ENCODE results near the gene HIVEP3.

HIVEP3 gene

DNA sequence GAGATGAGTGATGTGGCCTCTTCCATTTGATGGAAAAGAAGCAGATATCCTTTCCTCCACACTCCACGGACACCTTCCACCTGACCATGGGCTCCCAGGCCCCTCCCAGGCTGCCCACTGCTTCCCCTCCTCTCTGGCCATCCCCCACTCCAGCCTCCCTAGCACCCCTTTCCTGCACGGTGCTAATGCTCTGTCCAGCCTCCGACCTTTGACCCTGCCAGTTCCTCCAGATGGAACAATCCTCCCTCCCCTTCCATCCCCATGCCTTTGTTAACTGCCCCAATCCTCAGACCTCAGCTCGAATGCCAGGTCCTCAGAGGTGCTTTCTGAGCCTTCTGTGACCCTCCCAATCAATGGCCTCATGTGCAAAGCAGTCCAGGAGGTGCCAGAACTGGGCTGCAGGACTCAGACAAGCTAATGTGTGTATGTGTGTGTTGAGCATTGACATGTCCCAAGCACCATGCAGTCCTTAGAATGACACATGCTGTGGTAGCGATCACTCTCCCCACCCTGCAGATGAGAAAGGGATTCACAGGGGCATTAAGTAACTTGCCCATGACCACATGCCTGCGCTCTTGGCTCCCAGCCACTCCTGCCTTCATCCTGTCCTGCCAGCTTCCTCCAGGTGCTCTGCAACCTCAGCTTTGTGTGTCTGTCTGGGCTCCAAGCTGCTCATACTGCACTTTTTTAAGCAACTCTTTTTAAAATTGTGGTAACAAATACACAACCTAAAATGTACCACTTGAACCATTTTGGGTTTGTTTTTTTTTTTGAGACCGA, 370.8 kb downstream of the HIVEP3 start:
- no peak for DNase-seq (ENCODE audit: low spot score)

GRCh38 chr1:41547336-41547735, 371.4 kb downstream of the HIVEP3 start:
- DNase-seq (ENCODE audit: low spot score): no peak

GRCh38 chr1:41546833-41547135, 371.9 kb downstream of the HIVEP3 start:
- DNase-seq (ENCODE audit: low spot score): no peak

DNA sequence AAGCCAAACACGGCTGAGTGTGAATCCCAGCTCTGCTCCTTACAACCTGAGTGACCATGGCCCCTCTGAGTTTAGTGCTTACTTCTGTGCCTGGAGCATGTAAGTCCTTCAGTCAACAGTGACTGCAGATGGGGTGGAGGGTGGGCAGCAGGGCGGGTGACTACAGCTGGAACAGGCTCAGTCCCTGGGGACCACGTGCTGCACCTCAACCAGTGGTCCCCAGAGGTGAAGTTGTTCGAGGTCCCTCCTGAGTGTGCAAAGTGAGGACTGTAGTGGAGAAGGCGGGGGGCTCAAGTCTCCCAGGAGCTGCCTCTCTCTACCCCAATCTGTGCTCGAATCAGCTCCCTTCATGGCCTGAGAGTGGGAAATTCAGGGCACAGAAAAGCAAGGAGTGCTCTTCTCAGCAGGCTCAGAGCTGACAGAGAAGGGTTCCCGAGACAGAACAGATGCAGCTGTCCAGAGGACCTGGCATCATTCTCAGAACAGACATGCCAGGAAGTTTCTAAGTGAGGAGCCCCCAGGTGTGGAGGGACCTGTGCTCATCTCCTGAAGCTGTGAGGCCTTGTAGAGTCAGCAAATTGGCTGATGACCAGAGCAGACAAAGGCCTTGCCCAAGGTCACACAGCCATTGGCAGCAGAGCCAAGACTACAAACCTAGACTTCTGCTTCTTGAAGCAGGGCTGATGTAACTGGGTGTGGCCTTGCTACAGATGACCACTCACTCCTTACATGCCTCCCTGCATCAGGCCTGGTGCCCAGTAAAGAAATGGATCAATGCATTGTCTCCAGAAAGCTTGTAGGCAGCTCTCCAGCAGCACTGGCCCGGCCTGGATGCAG, 372.5 kb downstream of the HIVEP3 start:
- DNase-seq (ENCODE audit: low spot score): no peak

DNA sequence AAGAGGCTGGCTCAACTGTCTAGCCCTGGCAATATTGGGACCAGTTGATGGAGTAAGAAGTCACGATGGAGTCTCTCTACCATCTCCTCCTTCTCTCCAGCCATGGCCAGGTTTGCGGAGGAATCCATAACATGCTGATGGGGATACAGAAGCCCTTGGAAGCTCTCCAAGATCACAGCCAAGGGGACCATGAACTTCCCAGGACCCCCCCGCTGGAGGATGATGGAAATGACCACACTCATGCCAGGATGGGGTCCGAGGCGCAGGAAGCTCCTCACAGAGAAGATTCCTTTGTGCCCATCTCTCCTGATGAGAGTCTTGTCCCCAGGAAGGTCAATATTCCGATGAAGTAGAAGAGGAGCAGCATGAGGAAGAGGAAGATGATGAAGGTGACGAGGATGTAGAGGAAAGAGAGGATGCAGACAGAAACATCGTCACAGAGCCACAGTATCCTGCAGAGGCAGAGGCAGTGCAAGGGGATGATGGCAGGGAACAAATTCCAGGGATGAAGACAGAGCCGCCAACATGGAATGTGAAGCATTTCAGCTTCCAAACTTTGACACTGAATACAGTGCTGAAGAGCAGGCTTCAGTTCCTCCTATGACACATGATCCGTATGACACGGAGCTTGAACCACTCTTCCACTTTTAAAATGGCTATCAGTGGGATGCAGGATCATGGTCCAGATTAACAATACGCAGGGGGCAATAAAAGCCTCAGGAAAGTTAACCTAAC, 376.4 kb downstream of the HIVEP3 start:
- DNase-seq (ENCODE audit: low spot score): no peak

GRCh38 chr1:41541592-41541952, 377.1 kb downstream of the HIVEP3 start:
- DNase-seq (ENCODE audit: low spot score): no peak

- no peak for DNase-seq (ENCODE audit: low spot score)
Observed at GRCh38 chr1:41540886-41541591, 377.7 kb downstream of the HIVEP3 start.

GRCh38 chr1:41539999-41540398, 378.7 kb downstream of the HIVEP3 start:
- no peak for DNase-seq (ENCODE audit: low spot score)

- DNase-seq (ENCODE audit: low spot score): no peak
Observed at GRCh38 chr1:41539418-41539805, 379.3 kb downstream of the HIVEP3 start.

GRCh38 chr1:41538741-41539417, 379.8 kb downstream of the HIVEP3 start:
- DNase-seq (ENCODE audit: low spot score): no peak

- DNase-seq (ENCODE audit: low spot score): no peak
Observed at GRCh38 chr1:41537788-41538351, 380.9 kb downstream of the HIVEP3 start.

DNA sequence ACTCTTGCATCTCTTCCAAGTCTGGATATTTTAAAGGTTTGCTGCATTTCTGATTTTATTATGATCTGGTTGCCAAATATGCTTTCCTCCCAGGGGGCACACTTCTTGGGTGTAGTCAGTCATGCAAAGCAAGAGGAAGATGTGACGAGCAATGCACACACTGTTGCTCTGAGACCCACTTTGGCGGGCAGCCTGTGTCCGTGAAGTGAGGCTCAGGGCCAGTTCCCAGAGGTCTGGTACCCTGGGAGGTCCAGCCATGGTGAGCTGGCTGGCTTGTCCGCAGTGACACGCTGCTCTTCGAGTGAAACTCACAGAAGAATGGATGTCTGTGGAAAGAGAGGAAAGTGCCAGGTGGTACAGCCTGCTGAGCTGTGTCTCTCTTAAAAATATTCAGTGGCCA, 381.5 kb downstream of the HIVEP3 start:
- no peak for DNase-seq (ENCODE audit: low spot score)

DNA sequence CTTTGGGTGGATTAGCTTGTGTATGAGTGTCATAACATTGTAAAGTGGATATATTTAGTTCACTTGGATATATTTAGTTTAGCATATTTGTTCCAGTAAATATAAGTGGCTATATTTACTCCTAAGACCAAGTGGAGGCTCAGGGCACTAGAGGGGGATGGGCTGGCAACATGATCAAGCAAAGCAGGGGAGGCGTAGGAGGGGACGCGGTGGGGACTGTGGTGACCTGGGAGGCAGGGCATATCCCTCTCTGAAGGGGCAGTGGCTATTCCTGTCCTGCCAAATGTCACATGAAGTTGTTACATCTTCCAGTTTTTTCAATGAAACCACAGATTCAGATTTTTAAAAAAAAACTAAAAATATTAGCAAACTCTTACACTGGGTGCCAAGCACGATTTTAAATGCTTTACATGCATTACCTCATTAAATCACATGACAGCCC, 382.3 kb downstream of the HIVEP3 start:
- DNase-seq (ENCODE audit: low spot score): no peak

DNA sequence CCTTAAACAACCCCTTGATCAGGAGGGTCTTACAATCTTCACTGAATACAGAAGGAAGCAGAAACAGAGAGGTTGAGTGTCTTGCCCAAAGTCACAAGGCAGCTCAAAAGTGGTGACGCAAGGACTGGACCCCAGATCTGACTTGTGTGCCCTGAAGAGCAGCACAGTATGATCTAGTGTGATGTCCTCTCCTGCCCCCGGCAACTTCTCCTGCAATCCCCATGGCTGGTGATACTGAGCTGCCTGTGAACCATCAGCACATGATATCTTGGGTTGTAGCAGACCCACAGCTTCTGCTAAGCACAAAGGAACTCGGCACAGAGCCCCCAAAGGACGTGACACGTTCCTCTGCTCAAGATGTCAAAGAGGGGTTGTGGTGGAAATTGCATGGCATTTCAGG, 383.0 kb downstream of the HIVEP3 start:
- no peak for DNase-seq (ENCODE audit: low spot score)

GRCh38 chr1:41535276-41535675, 383.4 kb downstream of the HIVEP3 start:
- no peak for DNase-seq (ENCODE audit: low spot score)

- no peak for DNase-seq (ENCODE audit: low spot score)
Observed at GRCh38 chr1:41534181-41535076, 384.3 kb downstream of the HIVEP3 start.

DNA sequence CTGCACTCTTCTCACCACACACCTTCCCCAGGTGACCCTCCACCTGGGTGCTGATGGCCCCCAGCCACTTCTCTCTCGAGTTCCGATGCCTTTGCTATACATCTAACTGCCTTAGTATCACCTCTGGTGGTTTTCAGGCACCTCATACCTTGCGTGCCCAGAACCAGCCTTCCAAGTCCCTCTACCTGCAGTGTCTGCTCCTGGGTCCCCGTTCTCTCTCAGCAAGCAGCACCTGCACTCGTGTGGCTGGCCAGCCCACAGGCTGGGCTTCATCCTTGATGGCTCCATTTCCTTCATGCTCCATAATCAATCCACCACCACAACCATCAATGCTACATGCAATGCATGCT, 385.0 kb downstream of the HIVEP3 start:
- DNase-seq (ENCODE audit: low spot score): no peak

GRCh38 chr1:41533016-41533730, 385.5 kb downstream of the HIVEP3 start:
- no peak for DNase-seq (ENCODE audit: low spot score)

- no peak for DNase-seq (ENCODE audit: low spot score)
Observed at GRCh38 chr1:41532206-41532975, 386.3 kb downstream of the HIVEP3 start.

Data from activated CD4-positive, alpha-beta T cell treated with anti-CD3 and anti-CD28 coated beads, Interleukin-2, Interleukin-4, amounts not matched to agents 100 ng/mL and 50 ng/mL, durations not matched to agents 16 hours and 8 hours (primary cell).